SIG-M5 (cell line): ENCODE data around the gene LAMA1.
"Not testable (repeated sequence)": the region's sequence is repeated elsewhere in the genome, so short reads cannot be mapped to it uniquely, and the experiment has no call there.

Experiments
- DNase-seq: peaks from one replicate; lab custom pipeline; 2025; lab: John Stamatoyannopoulos, UW

Gene LAMA1, protein sequence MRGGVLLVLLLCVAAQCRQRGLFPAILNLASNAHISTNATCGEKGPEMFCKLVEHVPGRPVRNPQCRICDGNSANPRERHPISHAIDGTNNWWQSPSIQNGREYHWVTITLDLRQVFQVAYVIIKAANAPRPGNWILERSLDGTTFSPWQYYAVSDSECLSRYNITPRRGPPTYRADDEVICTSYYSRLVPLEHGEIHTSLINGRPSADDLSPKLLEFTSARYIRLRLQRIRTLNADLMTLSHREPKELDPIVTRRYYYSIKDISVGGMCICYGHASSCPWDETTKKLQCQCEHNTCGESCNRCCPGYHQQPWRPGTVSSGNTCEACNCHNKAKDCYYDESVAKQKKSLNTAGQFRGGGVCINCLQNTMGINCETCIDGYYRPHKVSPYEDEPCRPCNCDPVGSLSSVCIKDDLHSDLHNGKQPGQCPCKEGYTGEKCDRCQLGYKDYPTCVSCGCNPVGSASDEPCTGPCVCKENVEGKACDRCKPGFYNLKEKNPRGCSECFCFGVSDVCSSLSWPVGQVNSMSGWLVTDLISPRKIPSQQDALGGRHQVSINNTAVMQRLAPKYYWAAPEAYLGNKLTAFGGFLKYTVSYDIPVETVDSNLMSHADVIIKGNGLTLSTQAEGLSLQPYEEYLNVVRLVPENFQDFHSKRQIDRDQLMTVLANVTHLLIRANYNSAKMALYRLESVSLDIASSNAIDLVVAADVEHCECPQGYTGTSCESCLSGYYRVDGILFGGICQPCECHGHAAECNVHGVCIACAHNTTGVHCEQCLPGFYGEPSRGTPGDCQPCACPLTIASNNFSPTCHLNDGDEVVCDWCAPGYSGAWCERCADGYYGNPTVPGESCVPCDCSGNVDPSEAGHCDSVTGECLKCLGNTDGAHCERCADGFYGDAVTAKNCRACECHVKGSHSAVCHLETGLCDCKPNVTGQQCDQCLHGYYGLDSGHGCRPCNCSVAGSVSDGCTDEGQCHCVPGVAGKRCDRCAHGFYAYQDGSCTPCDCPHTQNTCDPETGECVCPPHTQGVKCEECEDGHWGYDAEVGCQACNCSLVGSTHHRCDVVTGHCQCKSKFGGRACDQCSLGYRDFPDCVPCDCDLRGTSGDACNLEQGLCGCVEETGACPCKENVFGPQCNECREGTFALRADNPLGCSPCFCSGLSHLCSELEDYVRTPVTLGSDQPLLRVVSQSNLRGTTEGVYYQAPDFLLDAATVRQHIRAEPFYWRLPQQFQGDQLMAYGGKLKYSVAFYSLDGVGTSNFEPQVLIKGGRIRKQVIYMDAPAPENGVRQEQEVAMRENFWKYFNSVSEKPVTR (N-terminal part only)

DNA sequence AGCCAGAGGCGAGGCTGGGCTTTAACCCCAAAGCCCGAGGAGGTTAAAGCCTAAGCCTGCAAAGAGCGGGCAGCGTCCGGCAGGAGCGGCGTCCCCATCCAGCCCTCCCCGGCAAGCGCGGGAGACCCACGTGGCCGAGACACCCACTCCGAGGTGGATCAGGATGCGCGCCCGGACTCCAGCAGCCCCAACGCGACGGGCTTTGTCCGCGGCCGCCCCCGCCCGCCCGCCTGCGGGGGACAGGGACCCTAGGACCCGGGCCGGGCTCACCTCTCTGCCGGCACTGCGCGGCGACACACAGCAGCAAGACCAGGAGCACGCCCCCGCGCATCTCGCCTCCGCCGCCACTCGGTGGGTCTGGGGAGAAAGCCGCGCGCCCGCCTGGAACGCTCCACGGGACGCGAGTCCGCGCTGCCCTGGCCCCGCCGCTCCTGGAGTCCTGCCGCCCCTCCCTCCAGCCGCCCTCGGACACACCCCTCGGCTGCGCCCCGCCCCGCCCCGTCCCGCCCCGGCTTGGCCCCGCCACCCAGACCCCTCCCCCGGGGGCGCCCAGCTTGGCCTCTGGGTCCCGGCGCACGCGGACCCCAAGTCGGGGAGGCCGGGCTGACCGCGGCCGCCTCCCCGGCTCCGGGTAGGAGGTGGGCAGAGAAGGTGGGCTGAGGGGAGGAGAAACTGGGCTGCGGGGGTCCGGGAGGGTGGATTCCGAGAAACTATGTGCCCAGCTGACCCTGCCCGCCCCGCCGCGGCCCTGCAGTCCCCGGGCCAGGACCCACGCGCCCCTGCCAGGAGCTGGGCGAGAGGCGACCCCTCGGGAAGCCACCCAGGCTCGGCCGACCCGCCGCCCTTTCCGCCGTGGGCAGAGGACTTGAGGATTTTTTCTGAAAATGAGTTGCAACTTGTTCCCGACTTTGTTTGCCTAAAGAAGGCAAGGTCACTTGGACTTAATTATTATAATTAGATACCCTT lies at the start of gene LAMA1:
LAMA1 (minus strand) TSS at position 408 of the 966 bp plus-strand sequence; CDS start at position 331, 77 bp downstream.
- no peak for DNase-seq

DNA sequence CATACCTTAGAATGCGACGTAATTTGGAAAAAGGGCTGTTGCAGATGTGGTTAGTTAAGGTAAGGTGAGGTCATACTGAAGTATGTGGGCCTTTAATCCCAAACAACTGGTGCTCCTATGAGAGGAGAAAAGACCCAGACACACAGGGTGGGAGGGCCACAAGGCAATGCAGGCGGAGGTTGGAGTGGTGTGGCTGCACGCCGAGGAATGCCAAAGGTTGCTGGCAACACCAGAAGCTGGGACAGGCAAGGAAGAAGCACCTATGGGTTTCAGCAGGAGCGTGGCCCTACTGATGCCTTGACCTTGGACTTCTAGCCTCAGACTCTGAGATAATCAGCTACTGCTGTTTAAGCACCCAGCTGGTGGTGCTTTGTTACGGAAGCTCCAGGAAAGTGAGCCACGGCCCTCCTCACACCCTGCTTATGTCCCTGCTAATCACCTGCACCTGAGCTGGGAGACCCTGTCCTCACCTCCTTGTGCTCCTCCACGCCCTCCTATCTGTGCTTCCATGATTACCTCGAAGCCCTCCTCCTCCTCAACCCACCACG lies 48.3 kb upstream of the LAMA1 start:
- DNase-seq, result no peak

DNA sequence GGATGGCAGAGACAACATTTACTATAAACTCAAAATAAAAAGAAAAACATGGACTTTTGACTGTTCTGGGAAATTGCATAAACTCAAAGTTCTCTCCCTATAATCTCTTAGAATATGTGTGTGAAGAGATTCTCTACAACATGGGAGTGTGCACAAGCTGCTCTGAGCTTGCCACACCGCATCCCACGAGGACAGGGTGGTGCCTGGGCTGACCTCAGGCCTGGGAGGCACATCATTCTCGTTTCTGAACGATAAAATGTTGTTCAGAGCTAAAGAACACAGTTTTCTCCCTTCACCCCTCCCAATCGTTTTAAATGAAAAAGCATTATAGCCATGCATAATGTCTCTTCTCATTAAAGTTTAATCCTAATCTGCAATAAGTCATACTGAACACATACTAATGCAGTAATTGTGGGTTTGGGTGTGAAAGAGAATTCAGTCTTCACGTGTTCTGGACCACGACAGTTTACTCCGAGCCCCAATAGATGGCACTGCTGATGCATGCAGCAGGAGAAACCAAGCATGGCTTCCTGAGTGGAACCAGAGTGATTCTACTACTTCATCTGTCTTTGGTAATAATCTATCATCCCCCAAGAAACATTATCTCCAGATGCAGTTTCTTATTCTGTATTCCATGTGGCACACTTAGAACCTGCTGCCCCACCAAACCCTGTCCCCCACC lies 46.9 kb upstream of the LAMA1 start:
- no peak for DNase-seq

- DNase-seq, result no peak
Measured at GRCh38 chr18:7158216-7158615, 40.6 kb upstream of the LAMA1 start.

- DNase-seq, result no peak
Measured at GRCh38 chr18:7157760-7158159, 40.2 kb upstream of the LAMA1 start.

- no peak for DNase-seq
Measured at GRCh38 chr18:7155887-7156286, 38.3 kb upstream of the LAMA1 start.

- DNase-seq, result no peak
Measured at GRCh38 chr18:7155092-7155491, 37.5 kb upstream of the LAMA1 start.

DNA sequence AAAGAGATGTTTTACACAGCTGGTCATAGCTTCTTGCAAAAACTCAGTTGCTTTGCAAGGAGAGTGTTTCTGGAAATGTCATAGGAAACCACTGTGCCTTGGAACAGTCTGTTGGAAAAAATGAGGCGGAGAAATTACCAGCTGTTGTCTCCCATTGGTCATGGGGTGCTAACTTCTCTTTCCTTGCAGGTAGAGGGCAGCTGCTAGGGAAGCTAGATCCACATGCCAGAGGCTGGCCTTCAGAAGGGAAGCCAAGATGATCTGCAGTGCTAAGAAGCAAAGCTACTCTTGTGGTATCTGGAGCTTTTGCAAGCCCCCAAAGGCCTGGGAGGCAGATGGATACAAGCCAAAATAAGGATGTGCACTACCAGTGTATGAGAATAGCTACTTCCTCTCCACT lies 34.8 kb upstream of the LAMA1 start:
- no peak for DNase-seq

GRCh38 chr18:7147399-7147798 lies 29.8 kb upstream of the LAMA1 start:
- no peak for DNase-seq

- no peak for DNase-seq
Measured at GRCh38 chr18:7146067-7146466, 28.5 kb upstream of the LAMA1 start.

DNA sequence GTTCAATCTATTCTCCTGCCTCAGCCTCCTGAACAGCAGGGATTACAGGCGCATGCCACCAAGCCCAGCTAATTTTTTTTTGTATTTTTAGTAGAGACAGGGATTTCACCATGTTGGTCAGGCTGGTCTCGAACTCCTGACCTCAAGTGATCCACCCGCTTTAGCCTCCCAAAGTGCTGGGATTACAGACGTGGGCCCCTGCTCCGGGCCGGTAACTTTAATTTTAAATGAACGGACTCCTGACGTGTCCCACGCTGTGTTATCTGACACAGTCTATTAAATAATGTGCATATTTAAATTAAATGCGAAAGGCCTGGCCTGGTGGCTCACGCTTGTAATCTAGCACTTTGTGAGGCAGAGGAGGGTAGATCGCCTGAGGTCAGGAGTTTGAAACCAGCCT lies 27.3 kb upstream of the LAMA1 start:
- DNase-seq, result not testable (repeated sequence)

GRCh38 chr18:7141287-7141686 lies 23.7 kb upstream of the LAMA1 start:
- DNase-seq, result no peak

- no peak for DNase-seq
Measured at GRCh38 chr18:7139409-7139808, 21.8 kb upstream of the LAMA1 start.

GRCh38 chr18:7133181-7133580 lies 15.6 kb upstream of the LAMA1 start:
- DNase-seq, result no peak

DNA sequence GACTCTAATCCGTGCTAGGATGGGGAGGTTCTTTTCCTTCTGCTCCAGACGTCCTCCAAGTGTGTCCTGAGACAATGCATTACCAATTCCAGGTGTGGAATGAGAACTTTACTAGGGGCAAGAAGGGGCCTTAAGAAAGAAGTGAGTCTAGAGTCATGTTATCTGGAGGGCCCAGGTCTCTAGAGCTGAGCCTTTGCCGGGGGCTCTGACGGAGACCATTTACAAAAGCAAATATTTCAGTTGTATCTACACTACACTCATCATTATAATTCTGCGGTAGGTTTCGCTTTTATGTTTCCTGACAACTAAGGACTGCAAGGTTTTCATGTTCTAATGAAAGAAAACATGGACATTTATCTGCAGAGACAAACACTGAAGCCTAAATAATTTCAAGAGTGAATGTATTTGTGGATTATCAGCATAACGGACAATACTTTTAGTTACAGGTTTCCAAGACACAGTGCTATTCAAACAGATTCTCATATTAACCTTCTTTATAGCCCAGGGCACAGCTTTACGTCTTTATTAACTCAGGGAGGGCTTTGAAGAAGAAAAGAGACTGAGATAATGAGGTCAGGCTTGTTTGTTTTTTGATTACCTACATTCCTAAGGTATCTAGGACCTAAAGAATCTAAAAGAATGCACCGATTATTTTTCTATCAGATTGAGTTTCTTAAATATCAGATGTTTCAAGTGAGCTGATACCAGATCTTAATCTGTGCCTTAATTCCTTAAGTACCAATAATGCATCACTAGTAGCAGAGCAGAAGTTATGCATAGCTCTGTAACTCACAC lies 15.0 kb upstream of the LAMA1 start:
- DNase-seq, result no peak

- DNase-seq, result no peak
Measured at GRCh38 chr18:7122376-7122775, 4.8 kb upstream of the LAMA1 start.

- no peak for DNase-seq
Measured at GRCh38 chr18:7116792-7117389, 706 bp downstream of the LAMA1 start.

DNA sequence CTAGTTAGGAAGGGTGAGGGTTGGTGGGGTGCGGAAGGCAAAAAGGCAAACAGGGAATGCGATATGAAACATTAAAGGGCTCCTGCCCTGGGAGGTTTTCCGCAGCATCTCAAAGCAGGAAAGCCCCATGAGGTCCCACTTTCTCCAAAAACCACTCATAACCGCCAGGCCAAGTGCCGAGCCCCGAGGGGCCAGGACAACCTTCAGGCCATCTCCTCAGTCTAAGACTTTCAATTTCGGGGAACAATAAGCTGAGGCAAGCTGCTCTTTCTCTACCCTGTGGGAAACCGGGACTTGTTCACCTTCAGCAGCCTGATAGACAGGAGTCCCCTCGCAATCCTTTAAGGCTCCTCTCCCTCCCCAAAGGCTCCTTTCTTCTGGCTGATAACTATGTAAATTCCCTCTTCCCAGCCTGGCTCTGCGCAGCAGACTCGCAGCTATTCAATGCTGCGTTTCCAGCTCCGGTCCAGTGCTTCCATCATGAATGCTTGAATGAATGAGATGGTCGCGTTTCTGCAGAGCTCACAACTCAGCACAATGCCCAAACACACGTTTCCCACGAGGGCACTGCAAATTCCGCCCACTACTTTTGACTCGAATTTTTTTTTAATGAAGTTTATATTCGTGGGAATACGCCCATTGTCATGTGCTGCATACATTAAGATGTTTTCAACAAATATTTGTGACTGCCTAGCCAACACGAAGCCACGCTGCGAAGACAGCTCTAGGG lies 1.4 kb downstream of the LAMA1 start:
- DNase-seq, result no peak
